Panc1 (cell line): ENCODE measurements around the gene MRE11. TPM values are rescaled to one million over a fixed set of nuclear protein-coding genes. Genes with fewer than 3 reads are reported as not detected.

Source experiments
- ATAC-seq: fragments of 200-7000 bp; cut with Tn5 transposase; 2 replicates; pipeline ENCODE4 v1.9.1; 2020; ENCODE audit warnings: mild to moderate bottlenecking, moderate library complexity
- BruUV-seq: library from RNA; stranded (reverse); fragments of 400-500 nt; replicated peaks from 2 replicates; lab custom pipeline; 2021; lab: Mats Ljungman, UMichigan
- CTCF ChIA-PET: fragments of 300-600 bp; sonication (Branson Sonifier 250); formaldehyde crosslinking; loops from one replicate; lab custom pipeline; 2022; ENCODE audit warnings: antibody characterized with exemption; lab: Charles Lee
- POLR2A ChIA-PET: fragments of 300-600 bp; sonication (Branson Sonifier 250); formaldehyde crosslinking; loops from one replicate; lab custom pipeline; 2022; ENCODE audit warnings: antibody characterized with exemption; lab: Charles Lee
- DNase-seq: peaks from one replicate; pipeline ENCODE4 v3.0.0-alpha.2; 2010; ENCODE audit warnings: low read depth, low spot score
- H3K27ac ChIP-seq: 2 replicates; pipeline ENCODE4 v1.5.1; 2011; ENCODE audit warnings: mild to moderate bottlenecking, low read length, inconsistent platforms
- H3K27me3 ChIP-seq: fragments of 200-500 bp; sonication (Bioruptor generic); 2 replicates; pipeline ENCODE4 v1.6.0; 2014; ENCODE audit warnings: low read length, inconsistent platforms; ENCODE audit not compliant: control insufficient read depth, insufficient read depth
- H3K36me3 ChIP-seq: fragments of 200-500 bp; sonication (Bioruptor generic); 2 replicates; pipeline ENCODE4 v1.5.1; 2014; ENCODE audit warnings: inconsistent platforms, mild to moderate bottlenecking, low read length, moderate library complexity; ENCODE audit not compliant: control insufficient read depth, insufficient read depth
- H3K4me1 ChIP-seq: 2 replicates; pipeline ENCODE4 v1.5.1; 2011; ENCODE audit warnings: inconsistent platforms, mild to moderate bottlenecking, low read length, moderate library complexity; ENCODE audit not compliant: control insufficient read depth, insufficient read depth
- H3K4me3 ChIP-seq, 2 experiments: 2 replicates each; pipeline ENCODE4 v1.5.1; 2011 to 2012; ENCODE audit warnings: low read depth in 2 of 2, low read length in 2 of 2, mild to moderate bottlenecking in 2 of 2, inconsistent platforms in 1 of 2, moderate library complexity in 1 of 2
- H3K9me3 ChIP-seq: fragments of 200-500 bp; sonication (Bioruptor generic); 2 replicates; pipeline ENCODE4 v1.5.1; 2014; ENCODE audit warnings: low read depth, mild to moderate bottlenecking, inconsistent platforms, low read length, moderate library complexity; ENCODE audit not compliant: control insufficient read depth, insufficient read depth
- CTCF ChIP-seq: fragments of 450-650 bp; IDR thresholded peaks from 2 replicates; pipeline ENCODE4 v1.5.1; 2017; ENCODE audit warnings: mild to moderate bottlenecking
- POLR2AphosphoS5 ChIP-seq: IDR thresholded peaks from 2 replicates; pipeline ENCODE4 v1.6.1; 2012; ENCODE audit warnings: mild to moderate bottlenecking, low read depth, low read length, moderate library complexity
- REST ChIP-seq, 2 experiments: IDR thresholded peaks; 2 replicates each; pipeline ENCODE4 v1.6.1; 2011 to 2012; ENCODE audit warnings: low read depth in 2 of 2, control low read depth in 1 of 2, low read length in 1 of 2, mild to moderate bottlenecking in 1 of 2, moderate library complexity in 1 of 2; ENCODE audit not compliant: insufficient read depth in 1 of 2
- SIN3A ChIP-seq: IDR thresholded peaks from 2 replicates; pipeline ENCODE4 v1.6.1; 2012; ENCODE audit warnings: low read depth, mild to moderate bottlenecking, low read length, moderate library complexity, borderline replicate concordance; ENCODE audit not compliant: insufficient read depth
- TCF7L2 ChIP-seq: IDR thresholded peaks from 2 replicates; pipeline ENCODE4 v1.6.1; 2011; ENCODE audit warnings: mild to moderate bottlenecking, low read depth, low read length, inconsistent platforms
- in situ Hi-C: cut with HindIII; loops from 2 replicates; pipeline ENCODE4 v1.10.0; 2016; ENCODE audit warnings: low sequenced_read_pairs, low pct_unique_long_range_greater_than_20kb
- intact Hi-C: fragments of 100-400 bp; cut with micrococcal nuclease; formaldehyde crosslinking; loops from one replicate; pipeline ENCODE4 v1.10.0; 2022; ENCODE audit not compliant: unreplicated experiment
- total RNA-seq: library from RNA; stranded (reverse); gene quantifications from one replicate; pipeline ENCODE4 v1.2.1, GENCODE V29; 2021; ENCODE audit not compliant: unreplicated experiment

Gene MRE11
- total RNA-seq, 1 experiment from 2014 or later, result 35.0 TPM

GRCh38 chr11:94402355-94402754 is 91.3 kb downstream of the MRE11 start:
- no TSS peak for BruUV-seq
- DNase-seq (no peak), ATAC-seq (no peak)
- POLR2A ChIA-PET, result no interaction called here
- CTCF ChIA-PET, result no interaction called here
- in situ Hi-C loops, result no loop called here
- no peak for TF ChIP-seq CTCF
- TF ChIP-seq TCF7L2, result no peak
- no peak for TF ChIP-seq SIN3A
- no peak for TF ChIP-seq REST (IDR thresholded peaks at IDR 0.05; ENCODE audit: insufficient read depth in 1 of 2, low read depth in 2 of 2, low read length in 1 of 2)
- TF ChIP-seq POLR2AphosphoS5, result no peak
- Histone ChIP-seq H3K36me3 (no peaks in the 10 kb centered on the region), H3K4me3 (no peak overlapping the region), H3K9me3 (no peaks in the 10 kb centered on the region), H3K27ac (no peak overlapping the region), H3K4me1 (no peaks in the 10 kb centered on the region), H3K27me3 (peaks cover 18% of the 10 kb centered on the region)
- intact Hi-C loops, result no loop called here

GRCh38 chr11:94401773-94402265 is 91.8 kb downstream of the MRE11 start:
- no peak for TF ChIP-seq TCF7L2
- no peak for TF ChIP-seq SIN3A
- no peak for TF ChIP-seq REST (IDR thresholded peaks at IDR 0.05; ENCODE audit: insufficient read depth in 1 of 2, low read depth in 2 of 2, low read length in 1 of 2)
- no peak for TF ChIP-seq CTCF
- TF ChIP-seq POLR2AphosphoS5, result no peak
- ATAC-seq (no peak), DNase-seq (no peak)
- POLR2A ChIA-PET, result no interaction called here
- in situ Hi-C loops, result no loop called here
- H3K36me3 ChIP-seq, result no peaks in the 10 kb centered on the region
- CTCF ChIA-PET, result no interaction called here
- no peaks in the 10 kb centered on the region for H3K9me3 ChIP-seq
- BruUV-seq, result no TSS peak
- H3K4me1 ChIP-seq, result no peaks in the 10 kb centered on the region
- peaks cover 19% of the 10 kb centered on the region for H3K27me3 ChIP-seq
- intact Hi-C loops, result no loop called here
- peak overlapping the region in 1 of 2 experiments; percentile 31; a peak in 3 of 4 replicates for H3K4me3 ChIP-seq
- no peak overlapping the region for H3K27ac ChIP-seq
